ENCODE results near the gene COG3.

DNA sequence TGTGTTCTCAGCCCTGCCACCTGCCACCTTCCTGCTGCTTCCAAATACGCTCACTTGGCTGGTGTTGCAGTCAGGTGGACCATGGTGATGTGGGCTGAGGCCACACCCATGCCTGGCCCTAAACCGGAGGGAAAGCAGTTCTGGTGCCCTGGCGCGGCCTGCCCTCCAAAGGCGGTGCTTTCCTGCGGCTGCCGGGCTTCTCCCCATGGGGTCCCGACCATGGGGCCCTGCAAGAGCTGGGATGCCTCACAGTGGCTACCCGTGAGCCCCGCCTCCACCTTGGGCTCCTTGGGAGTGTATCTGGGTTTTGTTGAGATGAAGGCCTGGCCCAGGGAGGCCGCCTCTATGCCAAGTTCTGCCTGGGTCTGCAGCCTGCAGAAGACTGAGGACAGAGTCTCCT lies 77.1 kb downstream of the COG3 start:
- TF ChIP-seq, protein P1, sequence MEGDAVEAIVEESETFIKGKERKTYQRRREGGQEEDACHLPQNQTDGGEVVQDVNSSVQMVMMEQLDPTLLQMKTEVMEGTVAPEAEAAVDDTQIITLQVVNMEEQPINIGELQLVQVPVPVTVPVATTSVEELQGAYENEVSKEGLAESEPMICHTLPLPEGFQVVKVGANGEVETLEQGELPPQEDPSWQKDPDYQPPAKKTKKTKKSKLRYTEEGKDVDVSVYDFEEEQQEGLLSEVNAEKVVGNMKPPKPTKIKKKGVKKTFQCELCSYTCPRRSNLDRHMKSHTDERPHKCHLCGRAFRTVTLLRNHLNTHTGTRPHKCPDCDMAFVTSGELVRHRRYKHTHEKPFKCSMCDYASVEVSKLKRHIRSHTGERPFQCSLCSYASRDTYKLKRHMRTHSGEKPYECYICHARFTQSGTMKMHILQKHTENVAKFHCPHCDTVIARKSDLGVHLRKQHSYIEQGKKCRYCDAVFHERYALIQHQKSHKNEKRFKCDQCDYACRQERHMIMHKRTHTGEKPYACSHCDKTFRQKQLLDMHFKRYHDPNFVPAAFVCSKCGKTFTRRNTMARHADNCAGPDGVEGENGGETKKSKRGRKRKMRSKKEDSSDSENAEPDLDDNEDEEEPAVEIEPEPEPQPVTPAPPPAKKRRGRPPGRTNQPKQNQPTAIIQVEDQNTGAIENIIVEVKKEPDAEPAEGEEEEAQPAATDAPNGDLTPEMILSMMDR (IDR thresholded peaks at IDR 0.05 in 8 of 11, conservative IDR thresholded peaks at IDR 0.05 in 3 of 11): no peak
- TF ChIP-seq POLR2A (IDR thresholded peaks at IDR 0.05) (no peak), POLR2AphosphoS5 (IDR thresholded peaks at IDR 0.05) (no peak)
